A673 (cell line): ENCODE results near the gene TMEM14C. TPM values are rescaled to one million over a fixed set of nuclear protein-coding genes. Genes with fewer than 3 reads are reported as not detected.
"Not testable (repeated sequence)": the region's sequence is repeated elsewhere in the genome, so short reads cannot be mapped to it uniquely, and the experiment has no call there.

ENCODE experiments used
- BruUV-seq: library from RNA; stranded (reverse); fragments of 400-500 nt; replicated peaks from 2 replicates; lab custom pipeline; 2021; lab: Mats Ljungman, UMichigan
- CTCF ChIA-PET: fragments of 300-600 bp; sonication (Branson Sonifier 250); formaldehyde crosslinking; loops from one replicate; lab custom pipeline; 2022; ENCODE audit warnings: antibody characterized with exemption; lab: Charles Lee
- POLR2A ChIA-PET: fragments of 300-600 bp; sonication (Branson Sonifier 250); formaldehyde crosslinking; loops from one replicate; lab custom pipeline; 2022; ENCODE audit warnings: antibody characterized with exemption; ENCODE audit not compliant: low non-redundant PET; lab: Charles Lee
- DNase-seq: peaks from one replicate; pipeline ENCODE4 v3.0.0-alpha.2; 2015; ENCODE audit warnings: low spot score
- H3K27ac ChIP-seq: fragments of 200-600 bp; sonication (generic); 2 replicates; pipeline ENCODE4 v1.5.1; 2016; ENCODE audit warnings: mixed run types, low read depth, mild to moderate bottlenecking, mixed read lengths, antibody characterized with exemption, low read length; ENCODE audit not compliant: poor library complexity, severe bottlenecking
- H3K27me3 ChIP-seq: fragments of 200-600 bp; sonication (generic); replicated peaks from 2 replicates; pipeline ENCODE4 v1.6.1; 2017; ENCODE audit warnings: mixed run types, low read depth, mild to moderate bottlenecking, mixed read lengths, antibody characterized with exemption, low read length; ENCODE audit not compliant: insufficient read depth, poor library complexity
- H3K36me3 ChIP-seq: fragments of 200-600 bp; sonication (generic); 2 replicates; pipeline ENCODE4 v1.6.1; 2016; ENCODE audit warnings: mixed run types, mild to moderate bottlenecking, mixed read lengths, antibody characterized with exemption, low read length; ENCODE audit not compliant: insufficient read depth, poor library complexity, severe bottlenecking
- H3K4me1 ChIP-seq: fragments of 200-600 bp; sonication (generic); 2 replicates; pipeline ENCODE4 v1.6.1; 2017; ENCODE audit warnings: mixed run types, mild to moderate bottlenecking, mixed read lengths, antibody characterized with exemption, low read length; ENCODE audit not compliant: insufficient read depth, poor library complexity, severe bottlenecking
- H3K4me3 ChIP-seq: fragments of 200-600 bp; sonication (generic); 2 replicates; pipeline ENCODE4 v1.5.1; 2016; ENCODE audit warnings: low read depth, mixed run types, mild to moderate bottlenecking, mixed read lengths, low read length; ENCODE audit not compliant: poor library complexity, severe bottlenecking
- H3K9me3 ChIP-seq: fragments of 200-600 bp; sonication (generic); 2 replicates; pipeline ENCODE4 v1.6.1; 2016; ENCODE audit warnings: mixed run types, low read depth, mild to moderate bottlenecking, mixed read lengths, antibody characterized with exemption, low read length; ENCODE audit not compliant: poor library complexity, severe bottlenecking
- CTCF ChIP-seq: fragments of 300-800, 200-600 bp; sonication (generic); conservative IDR thresholded peaks from 2 replicates; pipeline ENCODE4 v1.5.1; 2017; ENCODE audit warnings: low read depth, mild to moderate bottlenecking, antibody characterized with exemption, low read length, moderate library complexity, mixed read lengths
- EZH2 ChIP-seq: fragments of 200-600 bp; sonication (generic); IDR thresholded peaks from 2 replicates; pipeline ENCODE4 v1.6.1; 2017; ENCODE audit warnings: borderline replicate concordance, low read depth, mild to moderate bottlenecking, mixed read lengths, antibody characterized with exemption, low read length; ENCODE audit not compliant: poor library complexity, severe bottlenecking
- intact Hi-C: fragments of 100-400 bp; cut with micrococcal nuclease; formaldehyde crosslinking; loops from one replicate; pipeline ENCODE4 v1.10.0; 2022; ENCODE audit not compliant: unreplicated experiment
- total RNA-seq: library from RNA; stranded (reverse); gene quantifications from 2 replicates; pipeline ENCODE4 v1.2.3, GENCODE V29; 2021

The TMEM14C gene
- total RNA-seq, 1 experiment from 2014 or later: 68.3 TPM

DNA sequence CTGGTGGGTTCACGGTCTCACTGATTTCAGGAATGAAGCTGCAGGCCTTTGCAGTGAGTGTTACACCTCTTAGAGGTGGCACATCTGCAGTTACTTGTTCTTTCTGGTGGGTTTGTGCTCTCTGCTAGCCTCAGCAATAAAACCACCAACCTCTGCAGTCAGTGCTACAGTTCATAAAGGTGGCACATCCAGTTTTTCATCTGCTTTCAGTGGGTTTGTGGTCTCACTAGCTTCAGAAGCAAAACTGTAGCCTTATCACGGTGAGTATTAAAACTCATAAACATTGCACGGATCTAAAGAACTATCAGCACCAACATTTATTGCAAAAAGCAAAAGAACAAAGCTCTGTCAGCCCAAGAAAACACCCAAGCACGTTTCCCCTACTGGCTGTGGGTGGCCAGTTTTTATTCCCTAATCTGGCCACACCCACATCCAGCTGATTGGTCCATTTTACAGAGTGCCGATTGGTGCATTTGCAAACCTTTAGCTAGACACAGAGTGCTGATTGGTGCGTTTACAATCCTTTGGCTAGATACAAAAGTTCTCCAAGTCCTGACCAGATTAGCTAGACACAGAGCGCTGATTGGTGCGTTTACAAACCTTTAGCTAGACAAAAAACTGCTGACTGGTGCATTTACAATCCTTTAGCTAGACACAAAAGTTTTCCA lies 3.4 kb upstream of the TMEM14C start:
- intact Hi-C loops: no loop called here
- no peak for TF ChIP-seq EZH2
- TF ChIP-seq CTCF: no peak
- Histone ChIP-seq H3K27me3 (no peaks in the 10 kb centered on the region), H3K36me3 (no peaks in the 10 kb centered on the region), H3K4me1 (peaks cover 15% of the 10 kb centered on the region), H3K9me3 (peaks cover 4% of the 10 kb centered on the region), H3K27ac (peak overlapping the region; percentile 81), H3K4me3 (peak overlapping the region; percentile 54)
- DNase-seq: peak; percentile 72
- ChIA-PET POLR2A (no interaction called here), CTCF (no interaction called here)
- BruUV-seq: no TSS peak

DNA sequence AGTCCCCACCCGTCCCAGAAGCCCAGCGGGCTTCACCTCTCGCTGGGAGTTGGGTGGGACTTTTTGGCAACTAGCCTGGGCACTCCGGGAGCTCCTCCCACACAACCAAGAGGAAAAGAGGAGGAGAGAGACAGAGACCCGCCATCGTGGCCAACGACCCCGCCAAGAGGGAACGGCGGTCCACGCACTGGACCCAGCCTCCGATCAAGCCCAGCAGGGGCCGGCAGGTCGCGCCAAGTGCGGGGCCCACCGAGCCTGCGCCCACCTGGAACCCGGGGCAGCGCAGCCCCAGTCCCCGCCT lies 3.0 kb upstream of the TMEM14C start:
- Histone ChIP-seq H3K4me3 (peak overlapping the region; percentile 54), H3K27me3 (no peaks in the 10 kb centered on the region), H3K9me3 (peaks cover 4% of the 10 kb centered on the region), H3K27ac (peak overlapping the region; percentile 81), H3K4me1 (peaks cover 15% of the 10 kb centered on the region), H3K36me3 (no peaks in the 10 kb centered on the region)
- intact Hi-C loops: no loop called here
- no TSS peak for BruUV-seq
- TF ChIP-seq CTCF (no peak), EZH2 (no peak)
- ChIA-PET POLR2A (no interaction called here), CTCF (no interaction called here)
- DNase-seq: no peak

- intact Hi-C loops: no loop called here
- TF ChIP-seq EZH2 (no peak), CTCF (no peak)
- no peaks in the 10 kb centered on the region for H3K27me3 ChIP-seq
- peaks cover 15% of the 10 kb centered on the region for H3K4me1 ChIP-seq
- CTCF ChIA-PET: interaction anchor here (0.8 kb wide), 1 partner anchor 39 kb away, joined by 3 read pairs; no protein-coding TSS in a partner anchor
- BruUV-seq: no TSS peak
- peak overlapping the region; percentile 81 for H3K27ac ChIP-seq
- peaks cover 4% of the 10 kb centered on the region for H3K9me3 ChIP-seq
- H3K36me3 ChIP-seq: no peaks in the 10 kb centered on the region
- peak; percentile 46 for DNase-seq
- POLR2A ChIA-PET: no interaction called here
- peak overlapping the region; percentile 54 for H3K4me3 ChIP-seq
These were observed 2.5 kb upstream of the TMEM14C start for GRCh38 chr6:10720265-10720959.

- CTCF ChIA-PET: interaction anchor here (0.8 kb wide), 1 partner anchor 38 kb away, joined by 3 read pairs; no protein-coding TSS in a partner anchor
- H3K36me3 ChIP-seq, H3K27me3 ChIP-seq, intact Hi-C loops, POLR2A ChIA-PET, H3K9me3 ChIP-seq, BruUV-seq: not testable (repeated sequence)
- Histone ChIP-seq H3K27ac (peak overlapping the region; percentile 85), H3K4me3 (peak overlapping the region; percentile 54), H3K4me1 (peaks cover 15% of the 10 kb centered on the region)
- DNase-seq: peak; percentile 21
These were observed 1.7 kb upstream of the TMEM14C start for GRCh38 chr6:10720960-10721849.
